CD4-positive, alpha-beta T cell treated with Interleukin-2 at 100 ng/mL for 4 hours (primary cell): ENCODE data around the gene ANKRD33.

ENCODE experiments used
- DNase-seq: peaks from one replicate; pipeline ENCODE4 v3.0.0-alpha.2; 2020; ENCODE audit warnings: low spot score

The ANKRD33 gene

GRCh38 chr12:51921017-51921725 is 33.3 kb downstream of the ANKRD33 start:
- DNase-seq, result no peak

GRCh38 chr12:51922146-51922545 is 34.2 kb downstream of the ANKRD33 start:
- DNase-seq, result no peak

DNA sequence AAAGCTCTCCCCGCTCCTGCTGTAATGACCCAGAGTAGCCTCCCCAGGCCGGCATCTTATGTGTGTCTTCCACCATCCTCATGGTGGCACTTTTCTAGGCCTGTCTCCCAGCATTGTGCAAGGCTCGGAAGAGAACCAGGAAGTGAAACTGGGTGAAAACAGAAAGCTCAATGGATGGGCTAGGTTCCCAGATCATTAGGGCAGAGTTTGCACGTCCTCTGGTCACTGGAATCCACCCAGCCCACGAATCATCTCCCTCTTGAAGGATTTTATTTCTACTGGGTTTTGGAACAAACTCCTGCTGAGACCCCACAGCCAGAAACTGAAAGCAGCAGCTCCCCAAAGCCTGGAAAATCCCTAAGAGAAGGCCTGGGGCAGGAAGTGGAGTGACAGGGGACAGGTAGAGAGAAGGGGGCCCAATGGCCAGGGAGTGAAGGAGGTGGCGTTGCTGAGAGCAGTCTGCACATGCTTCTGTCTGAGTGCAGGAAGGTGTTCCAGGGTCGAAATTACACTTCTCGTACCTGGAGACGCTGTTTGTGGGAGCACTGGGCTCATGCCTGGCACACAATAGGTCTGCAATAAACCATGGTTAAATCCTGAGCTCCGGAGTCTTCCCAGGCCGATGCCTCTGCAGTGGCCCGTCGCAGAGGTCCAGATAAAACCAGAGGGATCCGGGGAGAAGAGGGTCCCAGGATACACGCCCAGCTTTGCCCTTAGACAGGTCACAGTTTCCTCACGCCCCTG is 35.0 kb downstream of the ANKRD33 start:
- no peak for DNase-seq

DNA sequence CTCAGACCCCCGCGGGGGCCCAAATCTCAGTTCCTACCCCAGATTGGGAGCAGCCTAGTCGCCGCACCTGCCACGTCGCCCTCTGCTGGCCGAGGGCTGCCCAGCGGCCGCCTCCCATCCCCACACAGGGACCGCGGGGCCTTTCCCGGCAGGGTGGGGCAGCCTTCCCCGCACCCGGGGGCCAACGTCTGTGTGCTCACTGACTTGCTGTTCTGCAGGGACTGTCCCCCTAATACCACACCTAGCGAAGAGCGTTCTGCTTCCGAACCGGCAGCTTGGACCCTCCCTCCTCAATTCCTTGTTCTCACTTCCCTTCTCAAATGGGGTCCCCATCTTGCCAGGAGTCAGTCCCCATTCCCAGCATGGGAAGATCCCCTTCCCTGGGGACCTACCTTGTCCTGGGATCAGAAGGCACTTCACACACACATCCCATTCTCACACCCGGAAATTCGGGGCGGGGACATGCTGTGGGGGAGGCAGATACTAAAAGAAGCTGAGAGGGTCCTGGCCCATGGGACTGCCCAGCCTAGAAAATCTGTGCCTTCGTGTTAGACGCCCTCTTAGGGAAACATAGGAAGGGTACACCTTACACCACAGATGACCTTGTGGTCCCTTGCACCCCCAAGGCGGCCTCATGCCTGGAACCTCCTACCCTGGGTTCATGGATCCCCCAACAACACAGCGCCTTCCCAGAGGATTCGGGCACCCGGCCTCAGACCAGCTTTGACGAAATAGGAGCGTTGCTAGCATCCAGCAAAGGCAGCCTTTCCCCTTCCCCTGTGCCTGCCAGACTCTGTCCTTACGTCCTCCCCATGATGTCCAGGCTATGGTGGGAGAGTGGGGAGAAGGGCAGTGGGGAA is 35.8 kb downstream of the ANKRD33 start:
- peak; percentile 47 for DNase-seq

DNA sequence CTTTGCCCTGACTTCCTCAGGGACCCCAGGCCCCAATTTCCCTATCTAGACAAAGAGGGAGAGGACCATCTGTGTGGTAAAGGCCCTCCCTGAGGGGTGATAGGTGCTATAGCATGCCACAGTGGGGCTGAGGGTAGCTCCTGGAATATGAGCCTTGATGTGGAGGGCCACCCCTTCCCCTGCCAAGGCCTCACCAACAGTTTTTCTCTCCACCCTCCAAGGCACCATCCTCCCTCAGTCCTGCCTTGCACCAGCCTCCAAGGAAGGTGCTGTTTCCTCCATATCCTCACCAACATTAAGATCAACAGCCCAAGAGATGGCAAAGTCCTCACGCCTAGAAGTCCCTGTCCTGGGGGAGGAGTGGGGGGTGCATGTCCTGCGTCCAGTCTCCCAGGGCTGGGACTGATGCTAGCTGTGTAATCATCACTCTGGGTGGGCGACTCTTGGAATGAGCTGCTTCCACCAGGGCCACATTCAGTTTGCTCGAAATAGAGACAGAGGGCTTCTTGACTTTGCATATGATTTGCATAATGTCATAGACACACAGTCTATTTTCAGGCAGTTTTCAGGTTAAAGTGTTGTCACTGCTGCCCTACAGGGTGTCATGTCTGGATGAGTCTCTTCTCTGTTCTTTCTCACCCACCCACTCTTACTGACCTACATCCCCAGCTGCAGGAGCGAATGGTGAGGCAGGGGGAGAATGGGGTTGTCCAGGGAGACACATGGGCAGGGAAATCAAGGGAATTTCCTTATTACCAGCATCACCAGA is 36.8 kb downstream of the ANKRD33 start:
- DNase-seq, result no peak

DNA sequence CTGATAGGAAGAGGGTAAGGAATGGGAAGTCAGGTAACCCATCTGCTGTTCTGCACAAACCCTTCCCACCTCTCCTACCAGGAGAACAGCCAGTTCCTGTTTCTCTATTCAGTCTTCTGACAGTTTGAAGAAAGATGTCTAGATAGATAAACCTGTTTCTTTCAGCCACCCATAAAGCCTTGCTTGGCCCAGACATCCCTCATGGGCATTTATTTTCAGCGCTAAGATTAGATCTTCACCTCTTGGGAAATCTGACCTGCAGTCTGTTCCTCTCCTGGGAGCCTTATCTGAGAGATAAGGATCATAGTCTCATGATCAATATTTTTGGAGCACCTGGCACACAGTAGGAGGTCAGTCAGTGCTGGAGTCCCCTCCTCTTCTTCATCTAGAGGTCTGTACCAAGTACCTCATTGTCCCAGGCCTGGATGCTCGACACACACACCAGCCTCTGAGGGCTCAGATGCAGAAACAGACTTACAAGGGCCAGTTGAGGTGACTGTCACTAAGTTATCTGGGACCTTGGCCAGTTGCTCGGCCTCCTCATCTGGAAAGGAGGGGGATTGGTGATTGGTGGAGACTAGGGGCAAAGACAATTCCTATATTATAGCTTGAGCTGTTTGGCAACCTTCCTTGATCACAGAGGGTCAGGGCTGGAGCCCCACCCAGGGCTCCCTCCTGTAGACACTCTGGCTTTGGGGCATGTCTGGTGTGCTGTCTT is 37.6 kb downstream of the ANKRD33 start:
- DNase-seq, result no peak

GRCh38 chr12:51926064-51926632 is 38.2 kb downstream of the ANKRD33 start:
- DNase-seq, result no peak

- peak; percentile 38 for DNase-seq
Observed at GRCh38 chr12:51926718-51927117, 38.8 kb downstream of the ANKRD33 start.

GRCh38 chr12:51932218-51933076 is 44.5 kb downstream of the ANKRD33 start:
- DNase-seq, result no peak

- no peak for DNase-seq
Observed at GRCh38 chr12:51934080-51934479, 46.2 kb downstream of the ANKRD33 start.

GRCh38 chr12:51937926-51938325 is 50.0 kb downstream of the ANKRD33 start:
- DNase-seq, result no peak

- DNase-seq, result no peak
Observed at GRCh38 chr12:51938726-51939125, 50.8 kb downstream of the ANKRD33 start.

- DNase-seq, result no peak
Observed at GRCh38 chr12:51941011-51941581, 53.2 kb downstream of the ANKRD33 start.
